ENCODE data around the gene DIP2A.

DNA sequence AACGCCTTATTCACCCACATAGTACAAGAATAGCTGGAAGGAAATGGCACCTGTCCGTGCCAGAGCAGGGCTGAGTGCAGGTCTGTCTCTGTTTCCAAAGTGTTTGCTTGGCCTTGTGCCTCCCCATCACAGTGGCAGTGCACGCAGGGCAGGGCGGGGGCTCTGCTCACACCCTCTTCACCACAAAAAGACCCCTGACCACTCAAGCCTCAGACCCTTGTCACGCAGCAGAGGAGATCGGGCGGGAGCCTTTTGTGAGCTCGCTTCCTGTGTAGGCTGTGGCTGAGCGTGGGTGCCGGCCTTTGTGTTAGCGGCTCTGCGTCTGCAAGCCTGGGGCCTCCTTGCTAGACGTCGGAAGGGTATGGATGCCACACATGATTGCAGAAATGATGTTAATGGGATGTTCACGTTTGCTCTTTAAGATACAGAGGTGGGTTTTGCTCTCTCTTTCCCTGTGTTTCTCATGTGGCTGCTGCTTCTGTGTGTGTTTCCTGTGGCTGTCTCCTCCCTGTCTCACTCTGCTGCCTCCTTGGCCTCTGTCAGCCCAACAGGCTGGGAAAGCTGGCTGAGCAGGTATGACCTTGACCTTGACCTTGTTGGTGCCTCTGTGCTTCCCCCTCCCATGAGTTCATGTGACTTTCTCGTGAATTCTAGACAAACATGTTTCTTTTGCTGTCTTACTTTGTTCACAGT, 100.7 kb downstream of the DIP2A start:
- TF ChIP-seq, protein P1, sequence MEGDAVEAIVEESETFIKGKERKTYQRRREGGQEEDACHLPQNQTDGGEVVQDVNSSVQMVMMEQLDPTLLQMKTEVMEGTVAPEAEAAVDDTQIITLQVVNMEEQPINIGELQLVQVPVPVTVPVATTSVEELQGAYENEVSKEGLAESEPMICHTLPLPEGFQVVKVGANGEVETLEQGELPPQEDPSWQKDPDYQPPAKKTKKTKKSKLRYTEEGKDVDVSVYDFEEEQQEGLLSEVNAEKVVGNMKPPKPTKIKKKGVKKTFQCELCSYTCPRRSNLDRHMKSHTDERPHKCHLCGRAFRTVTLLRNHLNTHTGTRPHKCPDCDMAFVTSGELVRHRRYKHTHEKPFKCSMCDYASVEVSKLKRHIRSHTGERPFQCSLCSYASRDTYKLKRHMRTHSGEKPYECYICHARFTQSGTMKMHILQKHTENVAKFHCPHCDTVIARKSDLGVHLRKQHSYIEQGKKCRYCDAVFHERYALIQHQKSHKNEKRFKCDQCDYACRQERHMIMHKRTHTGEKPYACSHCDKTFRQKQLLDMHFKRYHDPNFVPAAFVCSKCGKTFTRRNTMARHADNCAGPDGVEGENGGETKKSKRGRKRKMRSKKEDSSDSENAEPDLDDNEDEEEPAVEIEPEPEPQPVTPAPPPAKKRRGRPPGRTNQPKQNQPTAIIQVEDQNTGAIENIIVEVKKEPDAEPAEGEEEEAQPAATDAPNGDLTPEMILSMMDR (IDR thresholded peaks at IDR 0.05): no peak
- TF ChIP-seq POLR2A (IDR thresholded peaks at IDR 0.05): no peak

Data from ovary (tissue), 3 donors.